HL-60 (cell line): ENCODE measurements around the gene RAB5IF.
A peak's percentile ranks its signal among the peaks of the same experiment; 100 is the strongest.
"Not testable (repeated sequence)": the region's sequence is repeated elsewhere in the genome, so short reads cannot be mapped to it uniquely, and the experiment has no call there.

Experiments
- DNase-seq, 2 experiments: peaks; one replicate each; pipeline ENCODE4 v3.0.0-alpha.2; 2010 to 2020; ENCODE audit warnings: low read depth in 1 of 2, low spot score in 1 of 2
- H3K27ac ChIP-seq: fragments of 250-450 bp; sonication (Bioruptor Pico); replicated peaks from 2 replicates; pipeline ENCODE4 v1.5.1; 2020; ENCODE audit warnings: mild to moderate bottlenecking, moderate library complexity
- H3K27me3 ChIP-seq: fragments of 250-450 bp; sonication (Bioruptor Pico); 2 replicates; pipeline ENCODE4 v1.5.1; 2021; ENCODE audit warnings: mild to moderate bottlenecking, moderate library complexity; ENCODE audit not compliant: insufficient read depth, poor library complexity, severe bottlenecking
- H3K4me3 ChIP-seq: replicated peaks from 2 replicates; pipeline ENCODE4 v1.5.1; 2011; ENCODE audit warnings: mild to moderate bottlenecking, control low read depth, low read length; ENCODE audit not compliant: insufficient read depth
- CTCF ChIP-seq: IDR thresholded peaks from one replicate; pipeline ENCODE4 v1.5.1; 2011; ENCODE audit warnings: low read length, control low read depth, inconsistent platforms; ENCODE audit not compliant: insufficient read depth
- GABPA ChIP-seq: IDR thresholded peaks from 2 replicates; pipeline ENCODE4 v1.6.1; 2012; ENCODE audit warnings: low read depth
- POLR2AphosphoS5 ChIP-seq: IDR thresholded peaks from 2 replicates; pipeline ENCODE4 v1.6.1; 2012; ENCODE audit warnings: low read depth
- SPI1 ChIP-seq: IDR thresholded peaks from 2 replicates; pipeline ENCODE4 v1.6.1; 2012; ENCODE audit warnings: low read depth, mild to moderate bottlenecking, borderline replicate concordance
- TF ChIP-seq, protein P1 (sequence below): IDR thresholded peaks from 2 replicates; pipeline ENCODE4 v1.6.1; 2012; ENCODE audit warnings: low read depth; ENCODE audit not compliant: insufficient replicate concordance

RAB5IF gene

DNA sequence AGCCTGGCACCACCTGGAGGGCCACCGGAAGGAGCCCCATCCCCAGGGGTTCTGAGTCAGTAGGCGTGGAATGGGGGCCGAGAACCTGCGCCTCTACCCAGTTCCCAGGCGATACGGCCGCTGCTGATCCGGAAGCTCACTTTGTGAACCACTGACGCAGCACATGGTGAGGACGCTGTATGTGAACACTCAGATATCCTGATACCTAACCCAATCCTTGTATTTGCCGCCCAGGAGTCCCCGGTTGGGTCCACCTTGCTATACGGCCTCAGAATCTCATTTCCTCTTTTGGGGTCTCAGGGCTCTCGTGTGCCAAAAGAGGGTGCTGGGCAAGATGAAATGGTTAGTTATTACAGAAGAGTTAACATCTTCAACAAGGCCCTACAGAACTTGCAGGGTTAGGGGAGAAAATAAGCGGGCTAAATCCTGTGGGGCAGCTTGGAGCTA is 604 bp upstream of the RAB5IF start:
- TF ChIP-seq CTCF (no peak), POLR2AphosphoS5 (no peak; the same call in 1 of the 2 replicates), GABPA (no peak)
- TF ChIP-seq, protein P1, sequence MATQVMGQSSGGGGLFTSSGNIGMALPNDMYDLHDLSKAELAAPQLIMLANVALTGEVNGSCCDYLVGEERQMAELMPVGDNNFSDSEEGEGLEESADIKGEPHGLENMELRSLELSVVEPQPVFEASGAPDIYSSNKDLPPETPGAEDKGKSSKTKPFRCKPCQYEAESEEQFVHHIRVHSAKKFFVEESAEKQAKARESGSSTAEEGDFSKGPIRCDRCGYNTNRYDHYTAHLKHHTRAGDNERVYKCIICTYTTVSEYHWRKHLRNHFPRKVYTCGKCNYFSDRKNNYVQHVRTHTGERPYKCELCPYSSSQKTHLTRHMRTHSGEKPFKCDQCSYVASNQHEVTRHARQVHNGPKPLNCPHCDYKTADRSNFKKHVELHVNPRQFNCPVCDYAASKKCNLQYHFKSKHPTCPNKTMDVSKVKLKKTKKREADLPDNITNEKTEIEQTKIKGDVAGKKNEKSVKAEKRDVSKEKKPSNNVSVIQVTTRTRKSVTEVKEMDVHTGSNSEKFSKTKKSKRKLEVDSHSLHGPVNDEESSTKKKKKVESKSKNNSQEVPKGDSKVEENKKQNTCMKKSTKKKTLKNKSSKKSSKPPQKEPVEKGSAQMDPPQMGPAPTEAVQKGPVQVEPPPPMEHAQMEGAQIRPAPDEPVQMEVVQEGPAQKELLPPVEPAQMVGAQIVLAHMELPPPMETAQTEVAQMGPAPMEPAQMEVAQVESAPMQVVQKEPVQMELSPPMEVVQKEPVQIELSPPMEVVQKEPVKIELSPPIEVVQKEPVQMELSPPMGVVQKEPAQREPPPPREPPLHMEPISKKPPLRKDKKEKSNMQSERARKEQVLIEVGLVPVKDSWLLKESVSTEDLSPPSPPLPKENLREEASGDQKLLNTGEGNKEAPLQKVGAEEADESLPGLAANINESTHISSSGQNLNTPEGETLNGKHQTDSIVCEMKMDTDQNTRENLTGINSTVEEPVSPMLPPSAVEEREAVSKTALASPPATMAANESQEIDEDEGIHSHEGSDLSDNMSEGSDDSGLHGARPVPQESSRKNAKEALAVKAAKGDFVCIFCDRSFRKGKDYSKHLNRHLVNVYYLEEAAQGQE, result peak; percentile 4
- peak in 1 of 2 experiments; percentile 72 for DNase-seq
- no peaks in the 10 kb centered on the region for H3K27me3 ChIP-seq
- H3K27ac ChIP-seq, result peak overlapping the region; percentile 89
- H3K4me3 ChIP-seq, result peak overlapping the region; percentile 11

DNA sequence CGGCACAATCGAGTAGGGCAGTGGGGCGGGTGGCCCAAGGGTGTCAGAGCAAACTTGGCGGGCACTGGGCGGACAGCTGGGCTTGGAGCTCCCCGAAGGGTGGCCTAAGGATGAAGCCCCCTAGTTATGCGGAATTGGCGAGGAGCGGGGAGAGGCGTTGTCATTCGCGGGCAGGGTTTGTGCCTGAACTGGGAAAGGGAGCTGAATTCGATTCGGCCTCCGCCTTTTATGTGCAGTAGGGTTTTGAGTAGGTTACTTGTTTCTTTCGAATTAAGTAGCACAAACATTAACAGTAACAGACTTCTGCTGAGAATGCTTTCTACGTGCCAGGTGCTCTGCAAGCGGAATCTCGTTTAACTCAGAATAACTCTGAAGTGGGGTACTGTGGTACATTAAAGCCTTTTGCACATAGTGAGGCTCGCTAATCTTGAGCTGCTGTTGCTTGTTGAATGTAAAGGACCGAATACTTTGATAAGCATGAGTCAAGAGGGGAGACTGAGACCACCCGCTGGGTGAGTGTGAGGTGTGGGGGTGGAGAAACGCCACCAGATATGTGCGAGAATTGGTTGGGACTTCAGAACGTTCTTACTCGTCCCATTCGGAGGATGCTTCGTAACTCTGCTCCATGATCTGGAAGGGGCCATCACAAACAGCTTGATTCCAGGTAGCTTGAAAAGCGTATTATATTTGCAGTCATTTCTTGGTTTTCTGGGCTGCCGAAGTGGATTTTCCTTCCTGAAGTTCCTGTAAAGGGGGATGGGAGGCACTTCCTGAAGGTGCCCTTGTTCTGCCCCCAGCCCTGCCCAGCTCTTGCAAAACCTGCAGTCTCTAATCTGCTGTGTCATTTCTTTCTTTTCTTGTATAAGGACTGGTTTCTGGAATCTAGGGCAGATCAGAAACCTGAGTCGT is 833 bp downstream of the RAB5IF start:
- Histone ChIP-seq H3K4me3 (peak overlapping the region; percentile 95), H3K27me3 (no peaks in the 10 kb centered on the region), H3K27ac (peak overlapping the region; percentile 89)
- peak in 1 of 2 experiments; percentile 89 for DNase-seq
- no peak for TF ChIP-seq GABPA
- no peak for TF ChIP-seq CTCF
- peak; percentile 32; the same call in 1 of the 2 replicates for TF ChIP-seq SPI1
- TF ChIP-seq, protein P1, result peak; percentile 25
- peak; percentile 34 for TF ChIP-seq POLR2AphosphoS5

GRCh38 chr20:36607586-36608387 is 2.2 kb downstream of the RAB5IF start:
- Histone ChIP-seq H3K27ac (peak overlapping the region; percentile 89), H3K4me3 (peak overlapping the region; percentile 95), H3K27me3 (no peaks in the 10 kb centered on the region)
- no peak for DNase-seq
- TF ChIP-seq, protein P1, result no peak
- TF ChIP-seq SPI1 (no peak), CTCF (no peak), POLR2AphosphoS5 (no peak), GABPA (no peak)

DNA sequence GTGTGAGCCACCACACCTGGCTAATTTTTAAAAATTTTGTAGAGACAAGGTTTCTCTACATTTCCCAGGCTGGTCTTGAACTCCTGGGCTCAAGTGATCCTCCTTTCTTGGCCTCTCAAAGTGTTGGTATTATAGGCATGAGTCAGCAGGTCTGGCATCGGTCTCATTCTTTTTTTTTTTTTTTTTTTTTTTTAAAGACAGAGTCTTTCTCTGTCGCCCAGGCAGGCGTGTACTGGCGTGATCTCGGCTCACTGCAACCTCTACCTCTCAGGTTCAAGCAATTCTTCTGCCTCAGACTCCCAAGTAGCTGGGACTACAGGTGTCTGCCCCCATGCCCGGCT is 2.8 kb downstream of the RAB5IF start:
- peak overlapping the region; percentile 89; the same call in 1 of the 2 replicates for H3K27ac ChIP-seq
- DNase-seq, H3K27me3 ChIP-seq, H3K4me3 ChIP-seq: not testable (repeated sequence)
